PC-9 (cell line): ENCODE results near the gene NUBP2. TPM values are rescaled to one million over a fixed set of nuclear protein-coding genes. Genes with fewer than 3 reads are reported as not detected.

Experiments used
- BruUV-seq: library from RNA; stranded (reverse); fragments of 400-500 nt; replicated peaks from 2 replicates; lab custom pipeline; 2021; lab: Mats Ljungman, UMichigan
- CTCF ChIA-PET: fragments of 300-600 bp; sonication (Branson Sonifier 250); formaldehyde crosslinking; loops from one replicate; lab custom pipeline; 2022; ENCODE audit warnings: antibody characterized with exemption; lab: Charles Lee
- POLR2A ChIA-PET: fragments of 300-600 bp; sonication (Branson Sonifier 250); formaldehyde crosslinking; loops from one replicate; lab custom pipeline; 2022; ENCODE audit warnings: antibody characterized with exemption; ENCODE audit not compliant: unreplicated experiment; lab: Charles Lee
- DNase-seq, 2 experiments: peaks; one replicate each; pipeline versions ENCODE4 v3.0.0 to v3.0.0-alpha.2; 2015 to 2022; ENCODE audit warnings: mixed read lengths in 1 of 2
- H2AFZ ChIP-seq: fragments of 200-600 bp; sonication (generic); 2 replicates; pipeline ENCODE4 v1.8.1; 2017; ENCODE audit warnings: antibody characterized with exemption
- H3F3A ChIP-seq: fragments of 200-600 bp; sonication (generic); 2 replicates; pipeline ENCODE4 v1.8.1; 2017; ENCODE audit warnings: antibody characterized with exemption, mild to moderate bottlenecking, low read depth; ENCODE audit not compliant: insufficient read depth
- H3K27ac ChIP-seq: fragments of 200-600 bp; sonication (generic); 2 replicates; pipeline ENCODE4 v1.6.1; 2016; ENCODE audit warnings: mixed run types
- H3K27me3 ChIP-seq: fragments of 200-600 bp; sonication (generic); 2 replicates; pipeline ENCODE4 v1.6.1; 2016; ENCODE audit warnings: low read depth, mixed run types; ENCODE audit not compliant: insufficient read depth
- H3K36me3 ChIP-seq: fragments of 200-600 bp; sonication (generic); 2 replicates; pipeline ENCODE4 v1.6.1; 2016; ENCODE audit warnings: low read depth, mixed run types
- H3K4me1 ChIP-seq: fragments of 200-600 bp; sonication (generic); replicated peaks from 2 replicates; pipeline ENCODE4 v1.6.1; 2016; ENCODE audit warnings: mixed run types; ENCODE audit not compliant: insufficient read depth
- H3K4me2 ChIP-seq: fragments of 200-600 bp; sonication (generic); 2 replicates; pipeline ENCODE4 v1.6.1; 2017; ENCODE audit warnings: mixed run types
- H3K4me3 ChIP-seq: fragments of 200-600 bp; sonication (generic); 2 replicates; pipeline ENCODE4 v1.6.1; 2016; ENCODE audit warnings: mixed run types
- H3K79me2 ChIP-seq: fragments of 200-600 bp; sonication (generic); 2 replicates; pipeline ENCODE4 v1.6.1; 2017; ENCODE audit warnings: low read depth, mixed run types
- H3K9me2 ChIP-seq: fragments of 200-600 bp; sonication (generic); 2 replicates; pipeline ENCODE4 v1.8.1; 2017; ENCODE audit warnings: mild to moderate bottlenecking; ENCODE audit not compliant: insufficient read depth
- H3K9me3 ChIP-seq: fragments of 200-600 bp; sonication (generic); 2 replicates; pipeline ENCODE4 v1.8.1; 2016; ENCODE audit warnings: low read depth; ENCODE audit not compliant: insufficient read depth
- H4K20me1 ChIP-seq: fragments of 200-600 bp; sonication (generic); 2 replicates; pipeline ENCODE4 v1.8.1; 2017; ENCODE audit not compliant: insufficient read depth
- EZH2 ChIP-seq: fragments of 200-600 bp; sonication (generic); IDR thresholded peaks from 2 replicates; pipeline ENCODE4 v1.8.0; 2017; ENCODE audit warnings: antibody characterized with exemption, low read depth
- intact Hi-C: fragments of 100-400 bp; cut with micrococcal nuclease; formaldehyde crosslinking; loops from one replicate; pipeline ENCODE4 v1.10.0; 2022; ENCODE audit not compliant: unreplicated experiment
- total RNA-seq: library from RNA; stranded (reverse); gene quantifications from 2 replicates; pipeline ENCODE4 v1.2.3, GENCODE V29; 2021
- TF ChIP-seq, protein P1 (sequence below): fragments of 200-600 bp; sonication (generic); conservative IDR thresholded peaks from 2 replicates; pipeline ENCODE4 v1.6.1; 2017; ENCODE audit warnings: mixed run types, antibody characterized with exemption, mild to moderate bottlenecking, moderate library complexity

Gene NUBP2
- total RNA-seq, 1 experiment from 2014 or later = 80.0 TPM

GRCh38 chr16:1746693-1747195, 36.0 kb upstream of the NUBP2 start:
- BruUV-seq = no TSS peak
- POLR2A ChIA-PET = interaction anchor here (1.1 to 1.6 kb wide), 3 partner anchors 25 to 36 kb away, joined by 3 to 11 read pairs (median 9); partner anchors contain the start of genes NUBP2 and SPSB3
- no peaks in the 10 kb centered on the region; the same call in 1 of the 2 replicates for H3K36me3 ChIP-seq
- H4K20me1 ChIP-seq = no peaks in the 10 kb centered on the region
- CTCF ChIA-PET = interaction anchor here (0.5 to 1.7 kb wide), 4 partner anchors 21 to 55 kb away, joined by 3 to 6 read pairs (median 4); partner anchors contain the start of genes EME2 and MRPS34
- intact Hi-C loops = loop anchor here (1.0 to 2.0 kb wide), 2 partner anchors 39 to 68 kb away; partner anchors contain the start of gene JPT2
- 0 out of 2 replicates have a peak overlapping the region, but pooled peaks have one; percentile 49 for H2AFZ ChIP-seq
- 0 out of 2 replicates have a peak, but pooled peaks cover 3% of the 10 kb centered on the region for H3K79me2 ChIP-seq
- TF ChIP-seq, protein P1, sequence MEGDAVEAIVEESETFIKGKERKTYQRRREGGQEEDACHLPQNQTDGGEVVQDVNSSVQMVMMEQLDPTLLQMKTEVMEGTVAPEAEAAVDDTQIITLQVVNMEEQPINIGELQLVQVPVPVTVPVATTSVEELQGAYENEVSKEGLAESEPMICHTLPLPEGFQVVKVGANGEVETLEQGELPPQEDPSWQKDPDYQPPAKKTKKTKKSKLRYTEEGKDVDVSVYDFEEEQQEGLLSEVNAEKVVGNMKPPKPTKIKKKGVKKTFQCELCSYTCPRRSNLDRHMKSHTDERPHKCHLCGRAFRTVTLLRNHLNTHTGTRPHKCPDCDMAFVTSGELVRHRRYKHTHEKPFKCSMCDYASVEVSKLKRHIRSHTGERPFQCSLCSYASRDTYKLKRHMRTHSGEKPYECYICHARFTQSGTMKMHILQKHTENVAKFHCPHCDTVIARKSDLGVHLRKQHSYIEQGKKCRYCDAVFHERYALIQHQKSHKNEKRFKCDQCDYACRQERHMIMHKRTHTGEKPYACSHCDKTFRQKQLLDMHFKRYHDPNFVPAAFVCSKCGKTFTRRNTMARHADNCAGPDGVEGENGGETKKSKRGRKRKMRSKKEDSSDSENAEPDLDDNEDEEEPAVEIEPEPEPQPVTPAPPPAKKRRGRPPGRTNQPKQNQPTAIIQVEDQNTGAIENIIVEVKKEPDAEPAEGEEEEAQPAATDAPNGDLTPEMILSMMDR = no peak; the same call in 1 of the 2 replicates
- TF ChIP-seq EZH2 = no peak
- peaks cover 36% of the 10 kb centered on the region for H3F3A ChIP-seq
- peaks cover 49% of the 10 kb centered on the region for H3K4me1 ChIP-seq
- no peaks in the 10 kb centered on the region for H3K9me3 ChIP-seq
- no peaks in the 10 kb centered on the region for H3K9me2 ChIP-seq
- no peaks in the 10 kb centered on the region for H3K27me3 ChIP-seq
- H3K4me3 ChIP-seq = peak overlapping the region; percentile 47; the same call in 1 of the 2 replicates
- DNase-seq = peak; percentile 58 to 75
- H3K27ac ChIP-seq = peak overlapping the region; percentile 100
- peak overlapping the region; percentile 88 for H3K4me2 ChIP-seq

GRCh38 chr16:1747934-1748333, 34.8 kb upstream of the NUBP2 start:
- ChIA-PET CTCF (no interaction called here), POLR2A (no interaction called here)
- Histone ChIP-seq H4K20me1 (no peaks in the 10 kb centered on the region), H3K27me3 (no peaks in the 10 kb centered on the region), H3K9me2 (no peaks in the 10 kb centered on the region), H3K4me2 (no peak overlapping the region), H3K9me3 (no peaks in the 10 kb centered on the region), H3K27ac (no peak overlapping the region), H3K79me2 (0 out of 2 replicates have a peak, but pooled peaks cover 3% of the 10 kb centered on the region), H3K36me3 (no peaks in the 10 kb centered on the region; the same call in 1 of the 2 replicates), H2AFZ (no peak overlapping the region), H3K4me3 (no peak overlapping the region), H3F3A (peaks cover 36% of the 10 kb centered on the region), H3K4me1 (peaks cover 49% of the 10 kb centered on the region)
- intact Hi-C loops = loop anchor here (2.0 kb wide), 1 partner anchor 69 kb away; the partner anchor contains the start of gene JPT2
- no TSS peak for BruUV-seq
- no peak for DNase-seq
- TF ChIP-seq, protein P1 = no peak
- no peak for TF ChIP-seq EZH2

GRCh38 chr16:1749152-1750117, 33.3 kb upstream of the NUBP2 start:
- BruUV-seq = no TSS peak
- Histone ChIP-seq H2AFZ (no peak overlapping the region), H3K9me3 (no peaks in the 10 kb centered on the region), H3K9me2 (no peaks in the 10 kb centered on the region), H3K4me3 (no peak overlapping the region), H3K4me1 (peaks cover 35% of the 10 kb centered on the region), H3K27me3 (no peaks in the 10 kb centered on the region), H3K4me2 (no peak overlapping the region), H3K27ac (no peak overlapping the region), H3F3A (peaks cover 27% of the 10 kb centered on the region), H4K20me1 (no peaks in the 10 kb centered on the region), H3K79me2 (0 out of 2 replicates have a peak, but pooled peaks cover 3% of the 10 kb centered on the region), H3K36me3 (no peaks in the 10 kb centered on the region; the same call in 1 of the 2 replicates)
- TF ChIP-seq, protein P1 = no peak
- TF ChIP-seq EZH2 = no peak
- intact Hi-C loops = no loop called here
- DNase-seq = no peak
- ChIA-PET CTCF (interaction anchor here (0.7 kb wide), 1 partner anchor 92 kb away, joined by 5 read pairs; no protein-coding TSS in a partner anchor), POLR2A (no interaction called here)
